ENCODE data around the gene SLC13A3.

Gene SLC13A3

GRCh38 chr20:46607849-46608497 is 43.3 kb downstream of the SLC13A3 start:
- Histone ChIP-seq H3K27ac (replicated peaks) (no peak overlapping the region), H3K4me3 (replicated peaks; ENCODE audit: insufficient read depth, low read length) (no peak overlapping the region), H3K27me3 (ENCODE audit: insufficient read depth, poor library complexity, severe bottlenecking) (peaks cover 2% of the 10 kb centered on the region)
- no peak for DNase-seq (ENCODE audit: low read depth in 1 of 2, low spot score in 1 of 2)
- TF ChIP-seq GABPA (IDR thresholded peaks at IDR 0.05; ENCODE audit: low read depth) (no peak), POLR2AphosphoS5 (IDR thresholded peaks at IDR 0.05; ENCODE audit: low read depth) (no peak), REST (IDR thresholded peaks at IDR 0.05; ENCODE audit: insufficient replicate concordance, low read depth) (no peak), SPI1 (IDR thresholded peaks at IDR 0.05; ENCODE audit: borderline replicate concordance, low read depth) (no peak), CTCF (IDR thresholded peaks at IDR 0.05; ENCODE audit: insufficient read depth, low read length) (no peak)

- TF ChIP-seq SPI1 (IDR thresholded peaks at IDR 0.05; ENCODE audit: borderline replicate concordance, low read depth): no peak
- TF ChIP-seq GABPA (IDR thresholded peaks at IDR 0.05; ENCODE audit: low read depth): no peak
- TF ChIP-seq REST (IDR thresholded peaks at IDR 0.05; ENCODE audit: insufficient replicate concordance, low read depth): no peak
- no peak for TF ChIP-seq POLR2AphosphoS5 (IDR thresholded peaks at IDR 0.05; ENCODE audit: low read depth)
- no peak for TF ChIP-seq CTCF (IDR thresholded peaks at IDR 0.05; ENCODE audit: insufficient read depth, low read length)
- H3K27me3 ChIP-seq (ENCODE audit: insufficient read depth, poor library complexity, severe bottlenecking): peaks cover 2% of the 10 kb centered on the region
- no peak for DNase-seq (ENCODE audit: low read depth in 1 of 2, low spot score in 1 of 2)
- H3K27ac ChIP-seq (replicated peaks): no peak overlapping the region
- H3K4me3 ChIP-seq (replicated peaks; ENCODE audit: insufficient read depth, low read length): no peak overlapping the region
Measured at GRCh38 chr20:46607191-46607848, 43.9 kb downstream of the SLC13A3 start.

DNA sequence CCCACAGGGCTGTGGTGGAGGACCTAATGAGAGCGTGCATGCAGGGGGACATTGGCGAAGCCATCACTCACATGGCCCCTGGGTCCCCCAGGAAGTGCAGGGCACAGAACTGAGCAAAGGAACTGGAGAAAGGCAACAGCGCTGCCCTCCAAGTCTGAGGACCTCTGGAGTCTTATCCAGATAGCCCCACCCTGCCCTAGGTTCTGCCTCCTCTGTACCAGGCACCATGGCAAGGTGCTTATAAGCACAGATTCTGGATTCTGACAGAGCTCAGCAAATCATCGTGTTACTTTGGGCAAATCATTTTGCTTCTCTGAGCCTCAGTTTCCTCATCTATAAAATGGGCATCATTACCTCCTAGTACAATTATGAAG is 44.5 kb downstream of the SLC13A3 start:
- Histone ChIP-seq H3K4me3 (replicated peaks; ENCODE audit: insufficient read depth, low read length) (no peak overlapping the region), H3K27me3 (ENCODE audit: insufficient read depth, poor library complexity, severe bottlenecking) (peaks cover 2% of the 10 kb centered on the region), H3K27ac (replicated peaks) (no peak overlapping the region)
- TF ChIP-seq REST (IDR thresholded peaks at IDR 0.05; ENCODE audit: insufficient replicate concordance, low read depth) (no peak), GABPA (IDR thresholded peaks at IDR 0.05; ENCODE audit: low read depth) (no peak), CTCF (IDR thresholded peaks at IDR 0.05; ENCODE audit: insufficient read depth, low read length) (no peak), POLR2AphosphoS5 (IDR thresholded peaks at IDR 0.05; ENCODE audit: low read depth) (no peak), SPI1 (IDR thresholded peaks at IDR 0.05; ENCODE audit: borderline replicate concordance, low read depth) (no peak)
- DNase-seq (ENCODE audit: low read depth in 1 of 2, low spot score in 1 of 2): no peak

Data from HL-60 (cell line).